Uterus (tissue), 4 donors: ENCODE results near the gene GABRR3. TPM values are rescaled to one million over a fixed set of nuclear protein-coding genes. Genes with fewer than 3 reads are reported as not detected.
A peak's percentile ranks its signal among the peaks of the same experiment; 100 is the strongest.

ENCODE experiments used
- DNase-seq, 2 donors: peaks; one replicate each; pipeline ENCODE4 v3.0.0-alpha.2; 2019 to 2020
- H3K27ac ChIP-seq, 2 donors: fragments of 200-600 bp; sonication (generic); 1 replicate in 1 of 2; 2 replicates in 1 of 2; pipeline ENCODE4 v1.5.1; 2016 to 2018
- H3K27me3 ChIP-seq, 2 donors: fragments of 200-600 bp; sonication (generic); one replicate each; pipeline ENCODE4 v1.5.1; 2018 to 2019; ENCODE audit warnings: control low read depth in 1 of 2
- H3K36me3 ChIP-seq, 2 donors: fragments of 200-600 bp; sonication (generic); one replicate each; pipeline ENCODE4 v1.5.1; 2019; ENCODE audit warnings: control low read depth in 1 of 2
- H3K4me1 ChIP-seq, 2 donors: fragments of 200-600 bp; sonication (generic); one replicate each; pipeline ENCODE4 v1.5.1; 2018 to 2019; ENCODE audit warnings: control low read depth in 1 of 2
- H3K4me3 ChIP-seq, 2 donors: fragments of 200-600 bp; sonication (generic); 1 replicate in 1 of 2; 2 replicates in 1 of 2; pipeline ENCODE4 v1.5.1; 2018 to 2019; ENCODE audit warnings: mild to moderate bottlenecking in 1 of 2
- H3K9me3 ChIP-seq, 2 donors: fragments of 200-600 bp; sonication (generic); one replicate each; pipeline ENCODE4 v1.5.1; 2019; ENCODE audit warnings: control low read depth in 1 of 2
- POLR2A ChIP-seq, 2 donors: fragments of 450-650 bp; IDR thresholded peaks; one replicate each; pipeline ENCODE4 v1.6.1; 2016; ENCODE audit warnings: antibody characterized with exemption in 2 of 2, mild to moderate bottlenecking in 1 of 2, moderate library complexity in 1 of 2
- intact Hi-C: fragments of 100-400 bp; cut with DNase I; formaldehyde crosslinking; loops from one replicate; pipeline ENCODE4 v1.15.1; 2023; ENCODE audit warnings: low total_unique reads
- total RNA-seq, 4 donors: library from RNA; depleted of rRNA in 3 of 4; stranded (reverse); fragments of >200 nt in 3 of 4; gene quantifications; one replicate each; pipeline versions ENCODE4 v1.1.0 to v1.2.4, GENCODE V29; 2014 to 2023
- TF ChIP-seq, protein P1 (sequence below), 4 experiments: fragments of 200-600 bp in 2 of 4; fragments of 450-650 bp in 2 of 4; sonication (generic) in 2 of 4; IDR thresholded peaks; one replicate each; pipeline ENCODE4 v1.5.1; 2016 to 2019; ENCODE audit warnings: antibody characterized with exemption in 4 of 4, mild to moderate bottlenecking in 2 of 4, moderate library complexity in 1 of 4
- donor health status: DM: yes; HTN: yes; CAD: no.

GABRR3 gene
- total RNA-seq, 4 donors from 2014 or later: not detected

DNA sequence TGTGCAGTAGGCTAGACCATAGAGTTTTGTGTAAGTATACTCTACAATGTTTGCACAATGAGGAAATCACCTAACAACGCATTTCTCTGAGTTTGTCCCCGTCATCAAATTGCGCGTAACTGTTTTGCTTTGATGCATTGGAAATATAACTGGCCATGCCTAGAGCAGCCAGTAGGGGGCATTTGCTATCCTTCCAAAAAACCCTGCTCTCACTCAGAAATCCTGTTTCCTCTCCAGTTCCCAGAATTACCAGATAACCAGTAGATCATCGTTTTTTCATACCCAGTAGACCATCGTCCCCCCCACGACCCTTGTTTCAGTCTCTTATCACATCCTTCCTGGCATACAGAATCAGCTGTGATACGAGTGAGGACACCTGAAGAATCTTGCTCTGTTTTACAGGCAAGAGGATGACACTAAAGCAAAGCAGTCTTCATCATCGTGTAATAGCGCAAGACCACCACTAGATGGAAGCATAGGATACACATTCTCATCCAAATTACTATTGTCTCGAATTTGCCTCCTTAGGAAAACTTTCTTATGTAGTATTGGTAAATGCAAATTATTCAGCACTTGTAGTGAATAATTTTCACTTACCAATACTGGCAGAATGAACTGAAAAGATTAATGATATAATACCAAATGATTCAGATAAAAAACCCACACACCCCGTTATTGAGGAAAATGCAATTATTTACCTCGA lies 4.4 kb upstream of the GABRR3 start:
- Histone ChIP-seq H3K4me3 (no peak overlapping the region), H3K36me3 (no peaks in the 10 kb centered on the region), H3K9me3 (no peaks in the 10 kb centered on the region), H3K27me3 (peaks cover 0 to 1% of the 10 kb centered on the region in 2 donors), H3K4me1 (no peaks in the 10 kb centered on the region), H3K27ac (peak overlapping the region in 1 of 2 donors; percentile 14)
- intact Hi-C loops: no loop called here
- DNase-seq: peak; percentile 28 to 32
- TF ChIP-seq, protein P1, sequence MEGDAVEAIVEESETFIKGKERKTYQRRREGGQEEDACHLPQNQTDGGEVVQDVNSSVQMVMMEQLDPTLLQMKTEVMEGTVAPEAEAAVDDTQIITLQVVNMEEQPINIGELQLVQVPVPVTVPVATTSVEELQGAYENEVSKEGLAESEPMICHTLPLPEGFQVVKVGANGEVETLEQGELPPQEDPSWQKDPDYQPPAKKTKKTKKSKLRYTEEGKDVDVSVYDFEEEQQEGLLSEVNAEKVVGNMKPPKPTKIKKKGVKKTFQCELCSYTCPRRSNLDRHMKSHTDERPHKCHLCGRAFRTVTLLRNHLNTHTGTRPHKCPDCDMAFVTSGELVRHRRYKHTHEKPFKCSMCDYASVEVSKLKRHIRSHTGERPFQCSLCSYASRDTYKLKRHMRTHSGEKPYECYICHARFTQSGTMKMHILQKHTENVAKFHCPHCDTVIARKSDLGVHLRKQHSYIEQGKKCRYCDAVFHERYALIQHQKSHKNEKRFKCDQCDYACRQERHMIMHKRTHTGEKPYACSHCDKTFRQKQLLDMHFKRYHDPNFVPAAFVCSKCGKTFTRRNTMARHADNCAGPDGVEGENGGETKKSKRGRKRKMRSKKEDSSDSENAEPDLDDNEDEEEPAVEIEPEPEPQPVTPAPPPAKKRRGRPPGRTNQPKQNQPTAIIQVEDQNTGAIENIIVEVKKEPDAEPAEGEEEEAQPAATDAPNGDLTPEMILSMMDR (IDR thresholded peaks at IDR 0.05): peak; percentile 66 to 87 (median 77)
- no peak for TF ChIP-seq POLR2A (IDR thresholded peaks at IDR 0.05)

DNA sequence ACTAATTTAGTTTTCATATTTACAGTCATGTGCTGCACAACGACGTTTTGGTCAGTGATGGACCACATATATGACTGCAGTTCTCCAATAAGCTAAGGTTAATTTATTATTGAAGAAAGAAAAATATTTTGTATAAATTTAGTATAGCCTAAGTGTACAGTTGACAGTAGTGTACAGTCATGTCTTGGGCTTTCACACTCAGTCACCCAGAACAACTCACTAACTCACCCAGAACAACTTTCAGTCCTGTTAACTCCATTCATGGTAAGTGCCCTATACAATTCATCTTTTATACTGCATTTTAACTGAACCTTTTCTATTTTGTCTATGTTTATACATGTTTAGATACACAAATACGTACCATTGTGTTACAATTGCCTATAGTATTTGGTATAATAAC lies 3.8 kb upstream of the GABRR3 start:
- intact Hi-C loops: no loop called here
- no peaks in the 10 kb centered on the region for H3K9me3 ChIP-seq

DNA sequence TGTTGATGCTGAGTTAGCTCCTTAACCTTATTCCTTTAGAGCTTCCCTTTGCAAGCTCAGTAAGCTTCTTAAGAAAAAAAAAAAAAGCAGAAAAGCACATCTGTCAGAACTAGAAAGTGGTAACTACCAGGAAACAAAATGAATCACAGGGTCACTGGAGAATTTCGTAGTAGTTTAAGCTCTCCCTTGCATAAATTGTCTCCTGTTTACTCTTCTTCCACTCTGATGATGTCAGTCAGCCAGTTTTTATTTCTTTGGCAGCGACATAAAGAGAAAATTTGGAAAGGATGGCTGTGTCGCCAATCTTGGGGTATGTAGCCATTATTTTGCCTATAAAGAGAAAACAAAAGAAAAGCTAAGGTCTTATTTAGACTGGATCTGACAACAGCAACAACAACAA lies 3.2 kb upstream of the GABRR3 start:
- TF ChIP-seq, protein P1 (IDR thresholded peaks at IDR 0.05): no peak
- TF ChIP-seq POLR2A (IDR thresholded peaks at IDR 0.05): no peak
- Histone ChIP-seq H3K9me3 (no peaks in the 10 kb centered on the region), H3K4me1 (no peaks in the 10 kb centered on the region), H3K27me3 (peaks cover 0 to 4% of the 10 kb centered on the region in 2 donors), H3K4me3 (no peak overlapping the region), H3K36me3 (no peaks in the 10 kb centered on the region), H3K27ac (no peak overlapping the region)
- no peak for DNase-seq
- intact Hi-C loops: no loop called here

More for the DNA sequence above, 3.8 kb upstream of the GABRR3 start:
- no peak for DNase-seq
- TF ChIP-seq, protein P1 (IDR thresholded peaks at IDR 0.05): no peak
- no peak for TF ChIP-seq POLR2A (IDR thresholded peaks at IDR 0.05)
- Histone ChIP-seq H3K27ac (no peak overlapping the region), H3K4me3 (no peak overlapping the region), H3K36me3 (no peaks in the 10 kb centered on the region), H3K4me1 (no peaks in the 10 kb centered on the region), H3K27me3 (peaks cover 0 to 4% of the 10 kb centered on the region in 2 donors)

DNA sequence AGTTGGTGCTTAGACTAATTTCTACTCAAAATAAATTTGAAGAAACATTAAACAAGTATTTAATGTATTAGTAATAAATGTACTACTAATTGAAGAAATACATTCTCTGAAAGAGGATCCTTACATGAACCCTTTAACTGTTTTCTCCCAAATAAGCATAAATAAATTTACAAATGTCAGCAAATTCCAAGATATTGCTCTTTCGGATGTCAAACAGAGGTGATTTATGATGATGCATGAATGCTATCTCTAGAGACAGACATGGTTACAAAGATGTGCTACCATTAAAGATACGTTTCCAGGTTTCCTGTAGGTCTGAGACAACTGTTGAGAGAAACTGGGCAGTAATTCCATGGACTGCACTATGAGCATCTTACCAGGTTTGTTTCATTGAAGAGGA lies 629 bp downstream of the GABRR3 start:
- Histone ChIP-seq H3K4me1 (no peaks in the 10 kb centered on the region), H3K27ac (no peak overlapping the region), H3K36me3 (no peaks in the 10 kb centered on the region), H3K9me3 (no peaks in the 10 kb centered on the region), H3K27me3 (peaks cover 0 to 4% of the 10 kb centered on the region in 2 donors), H3K4me3 (no peak overlapping the region)
- no peak for DNase-seq
- TF ChIP-seq, protein P1 (IDR thresholded peaks at IDR 0.05): no peak
- no peak for TF ChIP-seq POLR2A (IDR thresholded peaks at IDR 0.05)
- intact Hi-C loops: no loop called here

DNA sequence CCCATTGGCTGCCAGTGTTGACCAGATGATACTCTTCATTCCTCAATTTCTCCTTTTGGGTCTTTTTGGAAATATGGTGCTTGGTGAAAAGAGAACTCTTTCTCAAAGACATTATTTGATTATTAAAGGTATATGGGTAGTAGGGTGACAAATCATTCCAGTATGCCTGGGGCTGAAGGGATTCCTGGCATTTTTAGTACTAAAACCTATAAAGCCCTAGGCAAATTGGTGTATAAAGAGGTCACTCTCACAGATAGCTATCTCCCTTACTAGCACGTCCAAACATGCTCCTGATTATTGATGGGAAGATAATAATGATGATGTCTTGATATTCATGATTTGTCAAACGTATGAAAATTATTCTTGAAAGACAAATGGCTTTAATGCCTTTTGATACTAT lies 1.1 kb downstream of the GABRR3 start:
- TF ChIP-seq, protein P1 (IDR thresholded peaks at IDR 0.05): no peak
- no peak for TF ChIP-seq POLR2A (IDR thresholded peaks at IDR 0.05)
- H3K36me3 ChIP-seq: no peaks in the 10 kb centered on the region
- DNase-seq: no peak
- H3K27ac ChIP-seq: no peak overlapping the region
- intact Hi-C loops: no loop called here
- H3K27me3 ChIP-seq: peaks cover 0 to 4% of the 10 kb centered on the region in 2 donors
- no peaks in the 10 kb centered on the region for H3K9me3 ChIP-seq
- H3K4me3 ChIP-seq: no peak overlapping the region
- no peaks in the 10 kb centered on the region for H3K4me1 ChIP-seq
